Activated CD8-positive, alpha-beta T cell treated with anti-CD3 and anti-CD28 coated beads for 36 hours (primary cell): ENCODE results near the gene HDAC10. TPM values are rescaled to one million over a fixed set of nuclear protein-coding genes. Genes with fewer than 3 reads are reported as not detected.

Experiments
- ATAC-seq: fragments of 200-7000 bp; cut with Tn5 transposase; one replicate; pipeline ENCODE4 v1.10.0; 2021; ENCODE audit warnings: mild to moderate bottlenecking, moderate library complexity
- CTCF ChIA-PET: fragments of 350-600 bp; sonication (Branson Sonifier 250); formaldehyde crosslinking; loops from one replicate; lab custom pipeline; 2021; ENCODE audit warnings: antibody characterized with exemption; lab: Charles Lee
- POLR2A ChIA-PET: fragments of 350-600 bp; sonication (Branson Sonifier 250); formaldehyde crosslinking; loops from one replicate; lab custom pipeline; 2021; ENCODE audit warnings: antibody characterized with exemption; lab: Charles Lee
- DNase-seq: peaks from one replicate; pipeline ENCODE4 v3.0.0-alpha.2; 2020
- H3K27ac Mint-ChIP-seq: one replicate; pipeline ENCODE4 v1.8.0; 2021; ENCODE audit warnings: mild to moderate bottlenecking, mixed read lengths
- H3K27me3 Mint-ChIP-seq: one replicate; pipeline ENCODE4 v1.8.0; 2021; ENCODE audit warnings: mixed read lengths
- H3K36me3 Mint-ChIP-seq: one replicate; pipeline ENCODE4 v1.8.0; 2021; ENCODE audit warnings: low read depth, mixed read lengths
- H3K4me1 Mint-ChIP-seq: one replicate; pipeline ENCODE4 v1.8.0; 2021; ENCODE audit warnings: low read depth, mixed read lengths
- H3K4me3 Mint-ChIP-seq: one replicate; pipeline ENCODE4 v1.8.0; 2021; ENCODE audit warnings: mild to moderate bottlenecking, moderate library complexity, mixed read lengths
- H3K9me3 Mint-ChIP-seq: one replicate; pipeline ENCODE4 v1.8.0; 2021; ENCODE audit warnings: mixed read lengths
- intact Hi-C: fragments of 100-400 bp; cut with micrococcal nuclease; formaldehyde crosslinking; loops from one replicate; pipeline ENCODE4 v1.10.0; 2022
- total RNA-seq, 2 experiments: library from RNA; stranded (reverse); gene quantifications; one replicate each; pipeline ENCODE4 v1.2.3, GENCODE V29; 2021
- TF ChIP-seq, protein P1 (sequence below): fragments of 200-600 bp; IDR thresholded peaks from one replicate; pipeline ENCODE4 v1.8.0; 2022; ENCODE audit warnings: antibody characterized with exemption, mild to moderate bottlenecking

HDAC10 gene
- total RNA-seq, 2 experiments from 2014 or later, result 43.0 to 44.3 TPM

DNA sequence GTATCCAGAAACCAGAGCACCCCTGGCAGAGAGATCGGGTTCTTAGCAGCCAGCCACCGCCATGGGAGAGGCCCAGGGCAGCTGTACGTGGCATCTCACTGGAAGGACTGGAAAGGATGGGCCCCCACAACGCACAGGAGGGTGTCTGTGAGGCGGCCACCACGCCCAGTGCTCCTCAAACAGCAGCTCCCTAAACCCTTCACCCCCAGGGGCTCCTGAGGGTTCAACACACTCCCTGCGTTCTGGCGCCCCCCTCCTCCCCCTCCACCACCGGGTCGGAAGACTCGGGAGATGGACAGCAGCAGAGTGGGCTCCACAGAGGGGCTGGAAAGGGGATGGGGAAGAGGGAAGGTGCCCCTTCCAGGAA is 9.4 kb upstream of the HDAC10 start:
- ATAC-seq (no peak), DNase-seq (no peak)
- TF ChIP-seq, protein P1, sequence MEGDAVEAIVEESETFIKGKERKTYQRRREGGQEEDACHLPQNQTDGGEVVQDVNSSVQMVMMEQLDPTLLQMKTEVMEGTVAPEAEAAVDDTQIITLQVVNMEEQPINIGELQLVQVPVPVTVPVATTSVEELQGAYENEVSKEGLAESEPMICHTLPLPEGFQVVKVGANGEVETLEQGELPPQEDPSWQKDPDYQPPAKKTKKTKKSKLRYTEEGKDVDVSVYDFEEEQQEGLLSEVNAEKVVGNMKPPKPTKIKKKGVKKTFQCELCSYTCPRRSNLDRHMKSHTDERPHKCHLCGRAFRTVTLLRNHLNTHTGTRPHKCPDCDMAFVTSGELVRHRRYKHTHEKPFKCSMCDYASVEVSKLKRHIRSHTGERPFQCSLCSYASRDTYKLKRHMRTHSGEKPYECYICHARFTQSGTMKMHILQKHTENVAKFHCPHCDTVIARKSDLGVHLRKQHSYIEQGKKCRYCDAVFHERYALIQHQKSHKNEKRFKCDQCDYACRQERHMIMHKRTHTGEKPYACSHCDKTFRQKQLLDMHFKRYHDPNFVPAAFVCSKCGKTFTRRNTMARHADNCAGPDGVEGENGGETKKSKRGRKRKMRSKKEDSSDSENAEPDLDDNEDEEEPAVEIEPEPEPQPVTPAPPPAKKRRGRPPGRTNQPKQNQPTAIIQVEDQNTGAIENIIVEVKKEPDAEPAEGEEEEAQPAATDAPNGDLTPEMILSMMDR, result no peak
- H3K27ac Mint-ChIP-seq, result no peak overlapping the region
- H3K27me3 Mint-ChIP-seq, result peaks cover 20% of the 10 kb centered on the region
- intact Hi-C loops, result no loop called here
- no peaks in the 10 kb centered on the region for H3K36me3 Mint-ChIP-seq
- ChIA-PET CTCF (interaction anchor here (1.1 to 1.5 kb wide), 3 partner anchors 9 to 238 kb away, joined by 4 to 7 read pairs (median 5); partner anchors contain the start of gene HDAC10), POLR2A (interaction anchor here (0.6 kb wide), 1 partner anchor 8 kb away, joined by 3 read pairs; no protein-coding TSS in a partner anchor)
- peak overlapping the region; percentile 52 for H3K4me3 Mint-ChIP-seq
- peaks cover 6% of the 10 kb centered on the region for H3K4me1 Mint-ChIP-seq
- H3K9me3 Mint-ChIP-seq, result no peaks in the 10 kb centered on the region

- Mint-ChIP-seq H3K27ac (no peak overlapping the region), H3K4me1 (peaks cover 6% of the 10 kb centered on the region), H3K9me3 (no peaks in the 10 kb centered on the region), H3K36me3 (no peaks in the 10 kb centered on the region), H3K4me3 (no peak overlapping the region), H3K27me3 (peaks cover 20% of the 10 kb centered on the region)
- TF ChIP-seq, protein P1, result no peak
- CTCF ChIA-PET, result interaction anchor here (1.0 kb wide), 1 partner anchor 13 kb away, joined by 3 read pairs; no protein-coding TSS in a partner anchor
- ATAC-seq (no peak), DNase-seq (no peak)
- intact Hi-C loops, result no loop called here
- POLR2A ChIA-PET, result no interaction called here
Observed at GRCh38 chr22:50259302-50259701, 8.2 kb upstream of the HDAC10 start.

GRCh38 chr22:50258361-50259292 is 7.6 kb upstream of the HDAC10 start:
- POLR2A ChIA-PET, result no interaction called here
- H3K4me3 Mint-ChIP-seq, result no peak overlapping the region
- peaks cover 6% of the 10 kb centered on the region for H3K4me1 Mint-ChIP-seq
- H3K27ac Mint-ChIP-seq, result no peak overlapping the region
- H3K9me3 Mint-ChIP-seq, result no peaks in the 10 kb centered on the region
- CTCF ChIA-PET, result interaction anchor here (1.0 kb wide), 1 partner anchor 13 kb away, joined by 3 read pairs; no protein-coding TSS in a partner anchor
- no peak for ATAC-seq
- no peak for DNase-seq
- H3K36me3 Mint-ChIP-seq, result no peaks in the 10 kb centered on the region
- H3K27me3 Mint-ChIP-seq, result peaks cover 20% of the 10 kb centered on the region
- intact Hi-C loops, result no loop called here
- TF ChIP-seq, protein P1, result no peak

DNA sequence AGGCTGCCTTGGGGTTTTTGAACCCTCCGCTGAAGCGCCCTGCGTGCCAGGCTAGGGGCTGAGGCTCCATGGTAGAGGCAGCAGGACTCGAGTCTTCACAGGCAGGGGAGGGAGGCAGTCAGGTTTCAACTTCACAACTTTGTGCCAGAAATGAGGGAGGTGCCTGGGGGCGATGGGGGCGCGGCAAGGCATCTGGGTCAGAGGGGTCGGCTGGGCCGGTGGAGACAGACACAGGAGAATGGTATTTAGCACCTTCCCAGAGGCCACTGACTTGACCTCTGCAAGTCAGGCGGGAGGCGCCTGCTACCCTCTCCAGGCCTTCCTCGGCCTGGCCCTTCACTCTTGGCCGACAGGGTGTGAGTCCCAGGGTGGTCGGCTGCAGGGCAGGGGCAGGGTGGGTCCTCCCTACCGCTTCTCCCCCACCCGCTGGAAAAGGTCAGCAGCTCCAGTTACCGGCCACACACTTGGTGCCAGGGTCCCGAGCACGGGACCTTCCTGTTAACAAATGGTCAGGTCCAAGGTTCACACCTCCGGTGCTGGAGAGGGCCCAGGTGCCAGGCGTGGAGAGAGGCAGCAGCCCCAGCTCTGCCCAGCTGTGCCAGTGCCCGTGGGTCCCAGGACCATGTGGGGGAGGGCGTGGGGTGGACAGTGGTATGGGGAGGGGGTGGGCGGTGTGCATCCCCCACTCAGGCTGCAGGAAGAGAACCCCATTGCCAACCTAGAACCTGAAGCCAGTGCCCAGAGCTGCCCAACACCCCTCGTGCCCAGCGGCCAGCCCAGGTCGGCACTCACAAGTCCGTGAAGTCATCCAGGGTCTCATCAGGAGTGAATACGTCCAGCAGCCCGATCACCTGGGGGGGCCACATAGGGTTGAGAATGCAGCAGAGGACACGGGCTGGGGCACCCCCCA is 6.6 kb upstream of the HDAC10 start:
- H3K27ac Mint-ChIP-seq, result no peak overlapping the region

More for the DNA sequence above, 6.6 kb upstream of the HDAC10 start:
- Mint-ChIP-seq H3K36me3 (no peaks in the 10 kb centered on the region), H3K4me3 (no peak overlapping the region), H3K9me3 (no peaks in the 10 kb centered on the region), H3K4me1 (peaks cover 6% of the 10 kb centered on the region), H3K27me3 (peaks cover 15% of the 10 kb centered on the region)
- POLR2A ChIA-PET, result no interaction called here
- no peak for ATAC-seq
- TF ChIP-seq, protein P1, result no peak
- CTCF ChIA-PET, result no interaction called here
- no peak for DNase-seq
- intact Hi-C loops, result no loop called here
